ENCODE measurements around the gene PLCB4. TPM values are rescaled to one million over a fixed set of nuclear protein-coding genes. Genes with fewer than 3 reads are reported as not detected.

The PLCB4 gene
- total RNA-seq, 1 donor from 2014 or later = 20.6 TPM

DNA sequence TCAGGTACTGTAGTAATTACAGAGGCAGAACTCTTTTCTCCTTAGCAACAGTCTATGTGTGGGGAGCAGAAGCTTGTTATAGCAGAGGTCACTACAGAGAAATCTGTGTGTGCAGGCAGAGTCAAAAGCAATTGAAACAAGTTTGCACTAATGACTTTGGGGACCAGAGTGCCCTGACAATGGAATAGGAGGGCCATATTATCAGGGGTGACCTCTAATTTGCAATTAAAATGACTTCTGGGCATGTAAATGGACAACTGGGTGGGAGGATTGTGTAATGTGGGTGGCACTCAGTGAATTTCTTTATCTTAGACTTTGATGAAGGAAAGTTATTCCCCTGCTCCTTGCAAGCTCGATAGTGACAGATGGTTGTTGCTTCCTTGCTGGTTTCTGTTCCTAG is 127.2 kb downstream of the PLCB4 start:
- Mint-ChIP-seq H3K27ac (no peak overlapping the region), H3K4me3 (no peak overlapping the region), H3K36me3 (peaks cover 8% of the 10 kb centered on the region), H3K9me3 (peaks cover 4% of the 10 kb centered on the region), H3K4me1 (peaks cover 2% of the 10 kb centered on the region), H3K27me3 (ENCODE audit: insufficient read depth, low read depth) (no peaks in the 10 kb centered on the region)
- Histone ChIP-seq H3K4me2 (no peak overlapping the region), H3K9me3 (ENCODE audit: low read depth) (no peaks in the 10 kb centered on the region), H3K4me1 (peaks cover 4% of the 10 kb centered on the region), H3K4me3 (no peak overlapping the region), H3K79me2 (ENCODE audit: low read depth) (no peaks in the 10 kb centered on the region), H3K9ac (no peak overlapping the region), H3F3A (ENCODE audit: low read depth) (no peaks in the 10 kb centered on the region), H3K27me3 (no peaks in the 10 kb centered on the region), H2AFZ (replicated peaks) (no peak overlapping the region), H3K36me3 (no peaks in the 10 kb centered on the region), H3K27ac (no peak overlapping the region), H4K20me1 (ENCODE audit: low read depth) (no peaks in the 10 kb centered on the region)
- TF ChIP-seq EZH2phosphoT487 (IDR thresholded peaks at IDR 0.05) = no peak
- TF ChIP-seq, protein P1, sequence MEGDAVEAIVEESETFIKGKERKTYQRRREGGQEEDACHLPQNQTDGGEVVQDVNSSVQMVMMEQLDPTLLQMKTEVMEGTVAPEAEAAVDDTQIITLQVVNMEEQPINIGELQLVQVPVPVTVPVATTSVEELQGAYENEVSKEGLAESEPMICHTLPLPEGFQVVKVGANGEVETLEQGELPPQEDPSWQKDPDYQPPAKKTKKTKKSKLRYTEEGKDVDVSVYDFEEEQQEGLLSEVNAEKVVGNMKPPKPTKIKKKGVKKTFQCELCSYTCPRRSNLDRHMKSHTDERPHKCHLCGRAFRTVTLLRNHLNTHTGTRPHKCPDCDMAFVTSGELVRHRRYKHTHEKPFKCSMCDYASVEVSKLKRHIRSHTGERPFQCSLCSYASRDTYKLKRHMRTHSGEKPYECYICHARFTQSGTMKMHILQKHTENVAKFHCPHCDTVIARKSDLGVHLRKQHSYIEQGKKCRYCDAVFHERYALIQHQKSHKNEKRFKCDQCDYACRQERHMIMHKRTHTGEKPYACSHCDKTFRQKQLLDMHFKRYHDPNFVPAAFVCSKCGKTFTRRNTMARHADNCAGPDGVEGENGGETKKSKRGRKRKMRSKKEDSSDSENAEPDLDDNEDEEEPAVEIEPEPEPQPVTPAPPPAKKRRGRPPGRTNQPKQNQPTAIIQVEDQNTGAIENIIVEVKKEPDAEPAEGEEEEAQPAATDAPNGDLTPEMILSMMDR (IDR thresholded peaks at IDR 0.05) = no peak
- no peak for TF ChIP-seq EZH2 (IDR thresholded peaks at IDR 0.05)
- DNase-seq (ENCODE audit: low spot score) = no peak

DNA sequence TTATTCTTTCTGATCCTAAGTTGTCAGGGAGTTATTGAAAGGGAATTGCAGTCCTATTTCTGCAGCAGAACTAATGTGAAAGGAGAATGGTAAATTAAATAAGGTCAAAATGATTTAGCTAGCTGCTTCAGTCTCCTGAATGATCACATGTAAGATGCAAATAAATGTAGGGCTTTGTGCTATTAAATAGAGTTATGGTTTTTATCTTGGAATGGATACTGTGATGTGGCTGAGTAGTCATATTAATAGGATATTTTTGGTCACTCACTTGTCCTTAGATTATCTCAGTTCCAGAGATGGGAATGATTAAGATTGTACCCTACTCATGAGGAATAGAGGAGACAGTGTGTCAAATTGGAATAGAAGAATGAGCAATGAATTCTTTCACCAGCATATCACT is 129.6 kb downstream of the PLCB4 start:
- Histone ChIP-seq H3K4me2 (no peak overlapping the region), H3K9ac (no peak overlapping the region), H3K36me3 (no peaks in the 10 kb centered on the region), H3F3A (ENCODE audit: low read depth) (no peaks in the 10 kb centered on the region), H3K9me3 (ENCODE audit: low read depth) (no peaks in the 10 kb centered on the region), H3K27me3 (no peaks in the 10 kb centered on the region), H3K4me1 (peaks cover 4% of the 10 kb centered on the region), H2AFZ (replicated peaks) (no peak overlapping the region), H3K79me2 (ENCODE audit: low read depth) (no peaks in the 10 kb centered on the region), H4K20me1 (ENCODE audit: low read depth) (no peaks in the 10 kb centered on the region), H3K4me3 (no peak overlapping the region), H3K27ac (no peak overlapping the region)
- Mint-ChIP-seq H3K27ac (no peak overlapping the region), H3K4me1 (peaks cover 4% of the 10 kb centered on the region), H3K27me3 (ENCODE audit: insufficient read depth, low read depth) (no peaks in the 10 kb centered on the region), H3K36me3 (peaks cover 6% of the 10 kb centered on the region), H3K9me3 (peaks cover 2% of the 10 kb centered on the region), H3K4me3 (no peak overlapping the region)
- DNase-seq (ENCODE audit: low spot score) = no peak
- no peak for TF ChIP-seq EZH2 (IDR thresholded peaks at IDR 0.05)
- TF ChIP-seq EZH2phosphoT487 (IDR thresholded peaks at IDR 0.05) = no peak
- TF ChIP-seq, protein P1 (IDR thresholded peaks at IDR 0.05) = no peak

DNA sequence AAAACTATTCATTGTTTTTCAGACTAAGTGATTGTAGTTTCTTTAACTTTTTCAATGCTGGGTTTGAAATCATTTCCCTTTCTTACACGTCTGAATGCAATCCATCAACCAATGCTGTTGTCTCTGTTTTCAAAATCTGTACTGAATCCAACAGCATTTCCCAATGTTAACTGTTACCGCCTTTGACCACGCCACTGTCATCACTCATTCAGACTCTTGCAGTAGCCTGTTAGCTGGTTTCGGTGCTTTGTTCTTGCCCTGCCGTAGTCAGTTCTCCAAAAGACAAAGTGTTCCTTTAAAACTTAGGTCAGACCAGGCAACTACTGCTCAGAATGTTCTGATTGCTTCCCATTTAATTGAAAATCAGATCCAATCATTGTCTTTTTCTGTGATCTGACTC is 131.3 kb downstream of the PLCB4 start:
- H3K27me3 Mint-ChIP-seq (ENCODE audit: insufficient read depth, low read depth) = peaks cover 2% of the 10 kb centered on the region
- Histone ChIP-seq H2AFZ (replicated peaks) (no peak overlapping the region), H3K9me3 (ENCODE audit: low read depth) (no peaks in the 10 kb centered on the region), H3K27ac (no peak overlapping the region), H3K9ac (no peak overlapping the region), H3K36me3 (no peaks in the 10 kb centered on the region), H4K20me1 (ENCODE audit: low read depth) (no peaks in the 10 kb centered on the region), H3K4me1 (peaks cover 4% of the 10 kb centered on the region), H3K4me3 (no peak overlapping the region), H3F3A (ENCODE audit: low read depth) (no peaks in the 10 kb centered on the region), H3K79me2 (ENCODE audit: low read depth) (no peaks in the 10 kb centered on the region), H3K4me2 (no peak overlapping the region), H3K27me3 (no peaks in the 10 kb centered on the region)
- DNase-seq (ENCODE audit: low spot score) = no peak
- H3K9me3 Mint-ChIP-seq = no peaks in the 10 kb centered on the region
- TF ChIP-seq, protein P1 (IDR thresholded peaks at IDR 0.05) = no peak
- TF ChIP-seq EZH2 (IDR thresholded peaks at IDR 0.05) = no peak
- no peak for TF ChIP-seq EZH2phosphoT487 (IDR thresholded peaks at IDR 0.05)
- H3K27ac Mint-ChIP-seq = no peak overlapping the region
- H3K4me1 Mint-ChIP-seq = peaks cover 4% of the 10 kb centered on the region
- no peak overlapping the region for H3K4me3 Mint-ChIP-seq
- peaks cover 3% of the 10 kb centered on the region for H3K36me3 Mint-ChIP-seq
